H4 (cell line): ENCODE data around the gene COLQ. TPM values are rescaled to one million over a fixed set of nuclear protein-coding genes. Genes with fewer than 3 reads are reported as not detected.

Source experiments
- DNase-seq: peaks from one replicate; pipeline ENCODE4 v3.0.0-alpha.2; 2015; ENCODE audit warnings: low spot score
- total RNA-seq: library from RNA; depleted of rRNA; stranded (reverse); fragments of >200 nt; shearing (Covaris generic); gene quantifications from 2 replicates; pipeline ENCODE4 v1.2.3, GENCODE V29; 2014

COLQ gene
- total RNA-seq, 1 experiment from 2014 or later = not detected

DNA sequence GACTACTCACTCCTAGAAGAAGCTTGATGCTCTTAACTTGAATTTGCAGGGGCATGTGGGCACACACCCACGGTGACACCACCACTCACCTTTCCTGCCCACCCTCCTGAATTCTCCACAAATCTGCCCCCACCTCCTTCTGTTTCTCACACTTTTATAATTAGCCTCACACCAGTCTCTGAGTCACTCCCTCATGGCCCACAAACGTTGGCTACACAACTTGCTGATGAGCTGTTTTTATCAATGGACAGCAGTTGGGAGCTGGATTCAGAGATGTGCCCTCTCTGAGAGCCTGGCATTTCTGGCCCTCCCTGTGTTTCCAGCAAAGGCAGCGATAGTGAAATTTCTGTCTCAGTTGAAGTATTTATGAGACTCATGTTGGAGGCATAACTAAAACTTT is 1.3 kb downstream of the COLQ start:
- no peak for DNase-seq

DNA sequence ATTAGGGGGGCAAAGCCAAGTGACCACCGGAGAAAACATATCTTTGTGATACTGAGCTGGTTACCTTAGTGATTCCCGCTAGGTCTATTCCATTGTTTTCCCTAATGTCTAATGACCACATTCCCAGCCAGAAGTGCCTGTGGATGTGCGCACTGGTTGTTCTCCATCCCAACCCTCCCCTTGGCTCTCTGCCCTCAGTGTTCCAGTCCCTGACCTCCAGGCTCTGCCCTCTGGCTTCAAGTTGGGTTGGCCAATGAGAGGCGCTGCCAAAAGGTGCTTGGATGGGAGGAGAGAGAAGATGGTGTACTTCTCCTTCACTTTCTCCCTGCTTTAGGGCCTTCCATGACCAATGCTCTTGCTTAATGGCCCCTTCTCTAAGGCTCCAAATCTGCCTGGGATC is 2.4 kb downstream of the COLQ start:
- no peak for DNase-seq

DNA sequence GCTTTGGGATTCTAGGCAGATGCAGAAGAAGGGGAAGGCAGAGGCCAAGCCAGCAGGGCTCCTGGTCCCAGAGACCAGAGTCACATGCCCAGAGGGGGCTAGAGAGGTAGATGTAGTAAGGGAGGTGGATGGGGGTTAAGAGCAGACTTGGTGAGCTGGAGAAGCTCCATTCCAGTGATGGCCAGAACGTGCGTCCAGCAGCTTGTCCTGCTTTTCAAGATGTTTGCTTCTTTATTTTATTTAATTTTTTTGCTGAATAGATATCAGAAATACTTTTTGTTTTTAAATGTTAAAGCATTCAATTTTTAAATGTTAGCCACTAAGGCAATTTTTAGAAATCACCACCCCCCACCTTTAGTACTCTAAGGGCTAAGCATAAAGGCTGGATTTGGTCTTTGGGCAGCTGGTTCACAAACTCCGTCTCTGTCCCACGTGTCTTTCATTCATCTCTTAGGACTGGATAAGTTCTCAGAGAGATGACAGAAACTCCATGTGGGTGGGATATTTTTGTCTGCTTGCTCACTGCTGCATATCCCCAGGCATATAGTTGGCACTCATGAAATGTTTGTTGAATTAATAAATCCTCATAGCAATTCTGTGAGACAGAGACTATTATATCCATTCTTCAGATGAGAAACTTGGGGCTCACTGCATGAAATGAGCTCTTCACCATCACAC is 6.7 kb downstream of the COLQ start:
- DNase-seq = no peak

DNA sequence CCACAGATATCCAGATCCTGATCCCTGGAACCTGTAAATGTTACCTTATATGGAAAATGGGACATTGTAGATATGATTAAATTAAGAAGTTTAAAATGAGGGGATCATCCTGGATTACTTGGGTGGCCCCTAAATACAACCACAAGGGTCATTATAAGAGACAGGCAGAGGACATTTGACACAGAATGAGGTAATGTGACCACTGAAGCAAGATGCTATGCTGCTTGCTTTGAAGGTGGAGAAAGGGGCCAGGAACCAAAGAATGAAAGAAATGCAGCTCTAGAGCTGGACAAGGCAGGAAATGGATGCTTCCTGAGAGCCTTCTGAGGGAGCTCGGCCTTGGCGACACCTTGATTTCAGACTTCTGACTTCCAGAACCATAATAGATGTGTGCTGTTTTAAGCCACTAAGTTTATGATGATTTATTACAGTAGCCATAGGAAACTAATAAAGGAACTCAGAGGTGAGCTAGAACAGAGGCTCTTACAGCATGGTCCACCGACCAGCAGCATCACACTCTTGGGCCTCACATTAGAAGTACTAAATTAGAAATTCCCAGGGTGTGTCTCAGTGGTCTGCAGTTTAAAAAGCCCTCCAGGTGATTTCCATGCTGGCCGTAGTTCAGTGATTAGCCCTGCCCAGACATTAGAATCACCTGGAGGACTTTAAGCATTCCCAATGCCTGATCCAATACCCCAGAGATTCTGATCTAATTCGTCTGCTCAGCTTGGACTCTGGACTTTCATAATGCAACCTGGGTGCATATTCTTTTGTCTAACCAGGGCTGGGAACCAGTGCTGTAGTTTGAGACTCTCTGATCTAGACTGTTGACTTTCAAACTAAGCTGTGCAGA is 7.5 kb downstream of the COLQ start:
- no peak for DNase-seq

DNA sequence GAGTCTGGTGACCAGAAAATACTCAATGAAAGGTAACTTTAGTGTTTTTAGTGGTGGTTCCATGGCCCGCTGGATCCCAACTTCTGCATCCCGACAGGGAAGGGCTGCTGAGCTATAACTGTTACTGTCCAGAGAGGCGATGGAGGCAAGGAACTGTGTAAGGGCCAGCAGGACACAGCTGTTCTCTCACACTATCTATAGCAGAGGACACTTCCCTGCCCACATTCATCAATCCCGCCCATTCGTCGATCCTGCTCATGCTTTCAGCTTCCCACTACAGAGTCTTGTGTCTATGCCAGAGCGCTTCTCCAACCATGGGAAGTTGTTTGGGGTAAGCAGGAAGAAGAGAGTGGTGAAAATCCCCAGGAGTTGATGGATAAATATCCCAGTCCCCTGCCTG is 8.4 kb downstream of the COLQ start:
- DNase-seq = no peak

DNA sequence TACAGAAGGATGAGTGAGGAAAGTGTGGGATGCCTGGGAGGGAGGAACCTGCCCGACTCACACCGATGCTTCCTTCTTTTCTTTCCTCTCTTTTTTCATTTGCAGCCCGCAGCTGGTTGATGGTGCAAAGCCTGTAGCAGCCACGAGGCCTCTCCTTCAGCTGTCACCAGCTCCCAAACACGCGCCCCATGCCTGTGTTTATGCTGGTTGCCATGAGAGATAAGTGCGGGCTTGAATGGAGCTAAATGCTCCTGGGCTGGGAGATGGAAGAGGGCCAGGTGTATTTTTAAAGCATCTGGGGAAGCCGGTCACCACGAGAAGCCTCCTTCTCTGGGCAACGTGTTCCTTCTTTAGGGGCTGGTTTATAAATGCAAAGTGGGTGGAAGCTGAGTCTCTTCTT is 9.3 kb downstream of the COLQ start:
- no peak for DNase-seq

DNA sequence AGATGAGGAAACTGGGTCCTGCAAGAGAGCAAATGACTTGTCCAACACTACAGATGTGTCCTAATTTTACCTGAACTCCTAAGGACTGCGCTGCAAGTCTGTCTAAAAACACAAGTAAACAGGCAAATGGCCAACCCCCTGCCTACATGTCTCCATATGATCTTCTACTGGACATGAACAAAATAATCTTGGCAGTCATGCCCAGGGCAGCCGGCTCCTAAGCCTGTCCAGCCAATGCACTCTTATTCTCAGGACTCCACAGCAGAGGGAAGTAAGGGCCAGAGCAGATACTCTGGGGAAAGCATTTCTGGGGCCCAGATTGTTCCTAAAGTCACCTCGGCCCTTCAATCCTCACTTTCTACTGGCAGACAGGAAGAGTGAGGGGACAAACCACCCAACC is 10.3 kb downstream of the COLQ start:
- DNase-seq = no peak

DNA sequence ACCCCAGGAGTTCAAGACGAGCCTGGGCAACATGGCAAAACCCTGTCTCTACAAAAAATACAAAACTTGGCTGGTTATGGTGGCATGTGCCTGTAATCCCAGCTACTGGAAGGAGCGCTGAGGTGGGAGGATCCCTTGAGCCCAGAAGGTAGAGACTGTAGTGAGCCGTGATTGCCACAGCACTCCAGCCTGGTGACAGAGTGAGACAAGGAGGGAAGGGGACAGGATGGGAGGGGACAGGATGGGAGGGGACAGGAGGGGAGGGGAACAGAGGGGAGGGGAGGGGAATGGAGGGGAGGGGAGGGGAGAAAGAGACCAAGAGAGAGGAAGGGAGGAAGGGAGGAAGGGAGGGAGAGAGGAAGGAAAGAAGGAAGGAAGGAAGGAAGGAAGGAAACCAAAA is 11.0 kb downstream of the COLQ start:
- no peak for DNase-seq

DNA sequence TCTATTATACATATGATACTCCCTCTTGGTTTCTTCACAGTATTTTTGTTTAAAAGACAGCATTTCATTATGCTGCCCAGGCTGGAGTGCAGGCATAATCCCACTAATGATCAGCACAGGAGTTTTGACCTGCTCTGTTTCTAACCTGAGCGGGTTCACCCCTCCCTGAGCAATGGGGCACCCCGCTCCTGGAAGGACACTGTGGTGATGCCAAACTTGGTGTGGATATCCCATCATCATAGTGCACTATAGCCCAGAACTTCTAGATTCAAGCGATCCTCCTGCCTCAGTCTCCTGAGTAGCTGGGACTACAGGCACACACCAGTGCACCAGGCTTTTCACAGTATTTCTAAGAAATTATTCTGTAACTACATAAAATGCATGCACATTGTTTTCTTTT is 14.9 kb downstream of the COLQ start:
- no peak for DNase-seq

DNA sequence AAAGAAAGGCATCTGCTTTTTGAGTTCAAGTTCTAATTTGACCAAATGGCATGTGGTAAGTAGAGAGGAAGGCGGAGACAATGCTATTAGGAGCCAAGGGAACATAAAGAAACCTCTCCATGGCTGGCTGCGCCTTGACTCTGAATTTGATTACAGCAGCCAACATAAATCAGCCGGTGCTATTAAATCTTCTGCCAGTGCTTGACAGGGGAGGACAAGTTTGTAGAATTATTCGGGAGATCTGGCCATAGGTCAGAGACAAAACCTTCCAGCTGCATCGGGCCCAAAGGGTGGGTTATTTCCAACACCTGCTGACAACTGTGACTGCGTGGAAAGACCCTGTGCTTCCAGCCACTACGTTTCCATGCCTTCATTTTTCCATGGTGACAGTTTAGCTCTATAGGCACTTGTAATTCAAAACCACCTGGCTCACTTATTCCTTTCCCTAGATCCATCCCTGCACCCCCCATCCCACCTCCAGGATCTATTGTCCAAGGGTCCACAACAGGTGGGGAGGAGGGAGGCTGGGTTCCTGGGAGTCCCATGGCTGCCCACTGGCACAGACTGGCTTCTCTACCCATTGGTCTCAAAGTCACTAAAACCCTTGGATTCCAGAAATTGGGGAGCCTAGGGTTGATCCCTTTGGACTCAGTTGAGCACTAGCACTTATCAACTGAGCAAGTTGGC is 15.9 kb downstream of the COLQ start:
- no peak for DNase-seq

DNA sequence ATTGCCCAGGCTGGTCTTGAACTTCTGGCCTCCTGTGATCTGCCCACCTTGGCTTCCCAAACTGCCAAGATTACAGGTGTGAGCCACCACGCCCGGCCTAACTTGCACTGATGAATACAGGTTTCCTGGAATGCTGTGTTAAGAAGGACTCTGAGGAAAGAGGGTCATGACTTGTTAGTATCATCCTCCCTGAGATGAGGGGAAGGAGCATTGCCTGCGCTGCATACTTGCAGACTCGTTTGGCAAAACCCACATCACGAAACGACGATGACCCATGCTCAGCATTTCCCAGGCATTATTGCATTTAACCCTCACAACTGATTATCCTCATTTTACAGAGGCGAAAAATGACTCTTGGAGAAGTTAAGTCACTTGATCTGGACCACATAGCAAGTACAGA is 18.9 kb downstream of the COLQ start:
- DNase-seq = no peak

DNA sequence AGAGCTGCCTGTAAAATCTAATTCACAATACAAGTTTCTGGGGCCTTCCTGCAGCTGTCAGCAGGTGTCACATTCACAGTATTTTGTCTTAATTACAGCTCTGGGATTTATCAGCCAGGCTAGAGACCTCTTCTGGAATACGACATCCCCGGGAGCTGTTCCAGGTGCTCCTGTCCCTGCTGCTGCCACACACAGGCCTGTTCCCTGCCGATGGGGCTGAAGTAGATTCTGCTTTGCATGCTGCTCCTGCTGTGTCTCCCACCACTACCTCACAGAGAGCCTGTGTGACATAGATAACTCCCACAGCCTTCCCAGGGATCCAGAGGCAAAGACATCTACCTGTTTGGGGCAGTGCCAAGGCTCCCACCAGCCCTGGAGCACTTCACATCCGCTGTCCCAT is 20.4 kb downstream of the COLQ start:
- no peak for DNase-seq

DNA sequence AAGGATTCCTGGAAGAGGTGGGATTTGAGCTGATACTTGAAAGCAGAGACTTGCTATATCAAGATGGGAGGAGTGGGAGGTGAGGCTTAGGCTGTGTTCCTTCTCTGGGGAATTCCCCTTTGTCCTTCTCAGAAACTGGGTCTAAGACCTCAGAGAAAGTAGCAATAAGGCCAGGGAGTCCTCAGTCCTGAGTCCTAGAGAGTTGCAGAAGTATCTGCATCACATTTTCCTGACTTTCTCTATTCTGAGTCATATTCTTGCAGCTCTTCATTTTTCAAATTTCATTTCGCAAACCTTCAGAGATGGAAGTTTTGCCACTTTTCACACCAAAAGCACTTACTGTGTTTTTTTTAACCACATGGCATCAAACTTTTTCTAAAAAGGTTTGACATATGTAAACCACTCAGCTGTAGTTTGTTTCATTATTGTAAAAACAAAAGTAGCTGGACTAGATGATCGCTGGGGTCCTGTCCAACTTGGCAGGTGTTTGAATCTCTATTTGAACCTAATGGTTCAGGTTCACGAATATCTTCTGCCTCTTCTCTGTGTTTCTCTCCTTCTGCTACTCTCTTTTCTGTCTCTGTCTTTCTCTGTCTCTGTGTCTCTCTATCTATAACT is 21.3 kb downstream of the COLQ start:
- DNase-seq = no peak

DNA sequence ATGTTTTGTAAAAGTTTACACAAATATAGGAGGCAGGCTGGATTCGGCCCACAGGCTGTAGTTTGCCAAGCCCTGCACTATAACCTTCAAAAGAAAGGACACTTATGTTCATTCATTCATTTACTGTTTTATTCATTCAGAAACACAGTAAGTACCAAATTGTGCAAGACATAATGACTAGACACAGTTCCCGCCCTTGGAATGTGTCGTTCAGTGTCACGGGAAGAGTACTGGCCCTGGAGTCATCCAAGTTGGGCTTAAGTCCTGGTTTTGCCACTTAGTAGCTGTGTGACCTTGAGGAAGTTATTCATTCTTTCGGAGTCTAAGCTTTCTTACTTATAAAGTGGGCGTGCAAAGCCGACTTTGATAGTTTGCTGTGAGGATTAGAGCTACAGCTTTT is 22.0 kb downstream of the COLQ start:
- no peak for DNase-seq

DNA sequence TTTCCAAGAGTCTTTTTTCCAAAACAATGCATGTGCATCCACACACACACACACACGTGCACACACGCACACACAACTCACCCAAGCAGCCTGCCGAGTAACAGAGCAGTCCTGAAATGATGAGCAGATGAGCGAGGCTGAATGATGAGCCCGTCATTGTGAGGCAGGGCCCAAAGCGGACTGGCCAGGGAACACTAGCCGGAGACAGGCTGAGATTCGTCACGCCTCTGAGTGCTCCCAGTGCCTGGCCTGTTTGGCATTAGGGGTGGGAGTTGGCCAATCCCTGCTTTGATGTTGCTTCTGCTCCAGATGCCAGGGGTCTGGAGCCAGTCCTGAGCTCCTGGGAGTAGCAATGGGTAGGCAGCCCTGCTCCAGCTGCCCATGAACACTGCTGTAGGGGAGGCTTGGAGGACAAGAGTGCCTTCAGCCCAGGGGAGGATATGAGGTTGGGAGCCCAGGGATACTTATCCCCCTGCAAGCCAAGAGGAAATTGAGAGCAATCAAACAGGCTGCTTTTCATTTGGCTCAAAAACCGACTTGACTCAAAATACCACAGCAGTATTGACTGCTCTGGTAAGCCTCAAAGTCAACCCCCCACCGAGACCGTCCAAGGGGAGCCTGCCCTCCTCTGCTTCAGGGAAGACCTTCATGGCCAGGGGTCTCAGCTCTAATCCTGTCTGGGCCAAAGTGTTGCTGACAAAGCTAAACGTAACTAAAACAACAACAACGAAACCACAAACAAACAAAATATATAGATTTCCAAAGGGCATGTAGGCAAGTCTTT is 22.9 kb downstream of the COLQ start:
- no peak for DNase-seq

DNA sequence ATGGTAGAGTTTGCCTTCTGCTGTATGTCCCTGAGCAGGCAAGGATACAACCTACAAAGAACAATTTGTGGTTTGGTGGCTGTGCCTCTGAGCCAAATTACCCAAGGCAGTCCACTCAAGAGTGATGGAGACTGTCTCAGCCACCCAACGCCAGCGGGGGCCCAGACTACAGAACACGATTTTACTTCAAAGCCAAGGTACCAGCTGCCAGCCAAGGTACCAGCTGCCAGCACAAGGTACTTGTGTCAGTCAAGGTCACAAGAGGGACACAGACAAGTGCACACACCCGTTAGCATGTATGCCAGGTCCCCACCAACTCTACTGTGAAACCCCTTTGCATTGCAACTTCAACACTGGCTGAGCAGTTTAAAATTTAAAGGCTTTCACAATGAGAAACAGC is 23.5 kb downstream of the COLQ start:
- DNase-seq = no peak

DNA sequence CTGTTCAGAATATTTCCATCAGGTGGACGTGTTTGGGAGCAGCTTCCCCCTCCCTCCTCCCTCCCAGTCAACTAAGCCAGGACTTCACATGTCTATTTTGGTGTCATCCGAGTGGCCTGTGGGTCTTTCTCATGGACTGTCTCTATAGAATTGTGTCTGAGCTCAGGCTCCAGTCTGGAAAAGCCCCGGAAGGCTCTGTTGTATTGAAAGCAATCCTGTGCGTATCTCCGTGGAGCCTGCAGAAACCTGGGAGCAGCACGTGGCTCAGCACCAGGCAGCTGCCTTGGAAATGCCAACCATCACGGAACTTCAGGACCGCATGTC is 25.2 kb downstream of the COLQ start:
- no peak for DNase-seq

DNA sequence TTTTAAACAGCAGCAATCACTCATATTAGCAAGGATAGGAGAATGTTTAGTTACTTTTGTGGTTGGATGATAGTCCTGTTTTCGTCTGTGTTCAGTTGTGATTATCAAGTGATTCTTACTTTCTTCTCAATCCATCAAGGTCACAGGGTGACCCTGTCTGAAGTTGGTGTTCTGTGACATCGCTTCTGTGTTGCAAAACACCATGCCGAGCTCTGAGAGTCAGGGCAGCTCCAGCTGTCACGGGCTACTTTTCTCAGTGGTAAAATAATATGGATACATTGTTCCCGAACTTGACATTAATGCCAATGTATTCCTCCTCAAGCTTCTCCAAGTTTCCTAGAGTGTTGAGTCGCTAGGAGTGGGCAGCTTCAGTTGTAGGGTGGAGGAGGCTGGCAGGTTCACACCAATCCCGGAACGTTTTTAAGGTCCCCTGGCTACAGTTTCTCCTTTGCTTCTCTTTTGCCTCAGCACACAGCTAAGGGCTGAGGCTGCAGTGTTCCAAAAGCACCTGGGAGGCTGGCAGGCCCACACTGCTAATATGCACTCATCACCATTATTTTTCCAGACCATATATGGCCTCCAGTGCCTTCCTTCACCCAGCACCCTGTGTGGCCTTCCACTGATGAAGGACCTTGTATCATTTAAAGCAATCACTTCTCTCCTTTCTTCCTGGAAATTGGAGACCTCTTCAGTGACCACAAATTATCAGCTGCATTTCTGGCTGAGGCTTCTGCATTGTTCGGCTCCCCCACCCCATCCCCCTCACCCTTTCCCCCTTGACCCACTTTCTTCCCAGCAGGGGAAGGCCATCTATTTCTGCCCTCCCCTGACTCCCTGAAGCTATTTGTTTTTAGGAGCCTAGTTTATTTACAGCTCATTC is 25.8 kb downstream of the COLQ start:
- DNase-seq = peak; percentile 24

DNA sequence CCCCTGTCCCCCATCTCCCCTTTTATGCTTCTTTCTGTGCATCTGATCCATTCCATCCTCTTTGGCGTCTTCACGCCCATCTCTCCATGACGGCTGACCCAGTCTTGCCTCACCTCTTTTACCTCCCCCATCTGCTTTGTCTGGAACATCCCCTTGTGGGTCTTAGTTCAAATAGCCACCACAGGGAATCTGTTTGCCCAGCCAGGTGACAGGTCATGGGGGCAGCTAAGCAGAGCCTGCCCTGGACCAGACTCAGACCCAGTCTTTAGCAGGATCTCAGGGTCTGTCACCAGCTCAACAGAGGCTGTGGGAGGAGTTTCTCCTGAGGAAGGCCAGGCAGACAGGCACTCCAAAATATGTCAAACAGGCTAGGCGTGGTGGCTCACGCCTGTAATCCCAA is 28.1 kb downstream of the COLQ start:
- no peak for DNase-seq

DNA sequence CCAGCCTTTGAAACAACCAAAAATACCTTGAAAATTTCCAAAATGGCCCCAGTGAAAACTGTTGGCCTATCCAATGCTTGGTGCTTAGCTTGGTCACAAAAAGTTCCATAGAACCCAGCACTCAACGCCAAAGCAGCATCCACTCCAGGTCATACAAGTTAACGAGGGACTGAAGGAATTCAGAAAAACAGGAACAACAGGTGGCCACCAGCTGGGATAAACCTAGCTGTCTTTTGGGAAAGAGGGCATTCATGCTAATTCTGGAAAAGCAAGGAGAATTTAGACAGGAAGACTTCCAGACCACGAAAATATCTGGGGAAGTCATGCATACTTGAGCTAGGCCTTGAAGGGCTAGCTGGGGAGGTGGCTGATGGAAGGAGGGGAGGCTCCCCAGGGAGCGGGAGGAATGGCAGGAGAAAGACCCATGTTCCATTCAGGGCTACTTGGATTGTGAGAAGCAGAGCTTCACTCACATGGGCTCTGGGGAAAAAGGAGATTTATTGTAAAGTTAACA is 28.6 kb downstream of the COLQ start:
- DNase-seq = no peak

DNA sequence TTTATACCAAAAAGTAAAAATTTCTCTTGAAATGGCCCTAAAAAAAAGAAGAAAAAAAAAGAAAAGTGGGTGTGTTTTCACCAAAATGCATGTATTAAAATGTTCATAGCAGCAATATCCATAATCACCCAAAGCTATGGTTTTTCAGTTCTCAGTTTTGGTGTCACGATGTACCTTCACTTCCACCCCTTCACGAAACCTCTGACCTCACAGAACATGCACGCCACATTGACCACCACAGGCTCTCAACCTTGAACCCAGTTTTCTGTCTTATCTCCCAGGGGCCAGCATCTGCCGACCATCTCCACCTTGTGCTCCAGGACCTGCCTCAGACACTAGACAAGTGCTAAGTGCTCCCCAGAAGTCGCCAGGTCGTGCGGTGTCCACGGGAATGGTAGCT is 30.4 kb downstream of the COLQ start:
- DNase-seq = no peak
